GM21723 (cell line): ENCODE measurements around the gene FAAP100.

Experiments used
- ATAC-seq: cut with Tn5 transposase; IDR thresholded peaks from one replicate; pipeline ENCODE4 v1.9.1; 2021; ENCODE audit warnings: mild to moderate bottlenecking, moderate library complexity; ENCODE audit not compliant: unreplicated experiment

The FAAP100 gene

DNA sequence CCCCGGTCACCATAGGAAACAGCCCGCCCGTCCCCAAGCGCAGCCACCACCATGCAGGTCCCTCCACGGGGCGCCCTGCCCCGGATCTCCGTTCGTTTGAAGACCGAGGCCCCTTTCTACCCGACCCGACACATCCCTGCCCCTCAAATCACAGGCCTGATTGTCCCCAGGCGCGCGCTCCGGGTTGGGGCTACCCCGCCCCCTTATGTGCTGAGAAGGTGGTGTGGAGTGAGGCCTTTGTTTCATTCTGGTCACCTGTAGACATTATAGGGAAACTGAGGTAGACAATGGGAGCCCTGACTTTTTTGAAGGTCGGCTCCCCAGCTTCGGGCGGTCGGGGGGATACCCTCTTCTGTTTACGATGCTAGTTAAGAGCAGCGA, 38.8 kb downstream of the FAAP100 start:
- no peak for ATAC-seq

DNA sequence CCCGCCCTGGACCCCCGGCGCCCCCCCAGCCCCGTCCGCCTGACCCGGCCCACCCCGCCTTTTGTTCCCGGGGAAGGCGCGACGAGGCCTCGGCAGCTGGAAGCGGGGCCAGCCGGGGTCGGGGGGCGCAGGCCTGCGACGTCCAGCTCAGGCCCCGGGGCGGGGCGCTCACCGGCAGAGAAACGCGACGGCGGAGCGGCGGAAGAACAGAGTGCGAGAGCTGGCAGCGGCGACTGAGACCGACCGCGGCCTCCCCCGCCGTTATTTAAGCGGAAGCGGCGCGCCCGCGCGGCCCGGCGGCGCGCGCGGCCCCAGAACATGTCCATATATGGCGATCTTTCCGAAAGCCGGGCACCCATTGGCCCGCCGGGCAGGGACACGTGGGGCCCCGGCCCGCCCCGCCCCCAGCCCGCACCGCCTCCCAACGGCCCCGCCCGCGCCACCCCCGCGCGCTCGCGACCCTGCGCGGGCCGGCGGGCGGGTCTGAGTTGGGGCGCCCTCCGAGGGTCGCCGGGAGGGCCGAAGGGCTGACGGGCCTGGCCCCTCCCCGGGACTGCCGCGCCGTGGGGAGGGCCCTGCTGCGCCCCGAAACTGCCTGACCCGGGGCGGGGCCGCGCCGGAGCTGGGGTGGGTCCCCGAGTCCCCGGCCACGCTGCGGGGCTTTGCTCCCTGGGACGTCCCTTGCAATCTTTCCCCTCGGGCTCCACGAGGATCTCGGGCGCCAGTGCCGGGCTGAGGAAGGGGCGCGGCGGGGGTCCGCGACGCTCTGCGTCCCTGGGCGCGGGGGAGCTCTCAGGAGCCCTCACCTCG, 39.4 kb downstream of the FAAP100 start, which contains the start of gene ACTG1:
TSS of gene ACTG1 (minus strand) at position 238 of the 810 bp plus-strand sequence. CDS start 445 bp downstream, outside the sequence.
- ATAC-seq = no peak

DNA sequence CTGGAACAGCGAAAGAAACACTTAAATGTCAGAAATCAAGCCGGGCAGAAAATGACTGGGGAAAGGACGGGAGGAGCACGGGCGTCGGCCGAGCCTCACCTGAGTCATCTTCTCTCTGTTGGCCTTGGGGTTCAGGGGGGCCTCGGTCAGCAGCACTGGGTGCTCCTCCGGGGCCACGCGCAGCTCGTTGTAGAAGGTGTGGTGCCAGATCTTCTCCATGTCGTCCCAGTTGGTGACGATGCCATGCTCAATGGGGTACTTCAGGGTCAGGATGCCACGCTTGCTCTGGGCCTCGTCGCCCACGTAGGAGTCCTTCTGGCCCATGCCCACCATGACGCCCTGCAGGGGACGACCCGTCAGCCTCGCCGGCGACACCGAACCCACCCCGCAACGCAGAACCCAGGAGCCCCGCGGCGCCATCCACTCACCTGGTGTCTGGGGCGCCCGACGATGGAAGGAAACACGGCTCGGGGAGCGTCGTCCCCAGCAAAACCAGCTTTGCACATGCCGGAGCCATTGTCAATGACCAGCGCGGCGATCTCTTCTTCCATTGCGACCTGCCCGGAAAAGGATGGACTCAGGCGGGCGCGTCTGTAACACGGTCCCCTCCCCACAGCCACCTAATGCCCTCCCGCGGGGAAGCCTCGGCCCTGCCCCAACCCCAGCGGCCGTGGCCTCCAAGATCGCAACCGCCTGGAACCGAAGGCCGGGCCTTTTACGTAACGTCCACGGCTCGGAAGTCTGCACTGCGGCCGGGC, 40.2 kb downstream of the FAAP100 start:
- ATAC-seq = no peak

DNA sequence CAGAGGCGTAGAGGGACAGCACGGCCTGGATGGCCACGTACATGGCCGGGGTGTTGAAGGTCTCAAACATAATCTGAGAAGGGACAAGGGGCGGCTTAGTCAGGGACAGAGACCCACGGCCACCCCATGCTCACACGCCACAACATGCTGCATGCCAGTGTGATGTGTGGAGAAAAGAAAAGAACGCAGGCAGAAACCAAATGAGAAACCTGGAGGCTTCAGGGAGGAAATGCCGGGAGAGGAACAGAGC, 40.7 kb downstream of the FAAP100 start:
- no peak for ATAC-seq

DNA sequence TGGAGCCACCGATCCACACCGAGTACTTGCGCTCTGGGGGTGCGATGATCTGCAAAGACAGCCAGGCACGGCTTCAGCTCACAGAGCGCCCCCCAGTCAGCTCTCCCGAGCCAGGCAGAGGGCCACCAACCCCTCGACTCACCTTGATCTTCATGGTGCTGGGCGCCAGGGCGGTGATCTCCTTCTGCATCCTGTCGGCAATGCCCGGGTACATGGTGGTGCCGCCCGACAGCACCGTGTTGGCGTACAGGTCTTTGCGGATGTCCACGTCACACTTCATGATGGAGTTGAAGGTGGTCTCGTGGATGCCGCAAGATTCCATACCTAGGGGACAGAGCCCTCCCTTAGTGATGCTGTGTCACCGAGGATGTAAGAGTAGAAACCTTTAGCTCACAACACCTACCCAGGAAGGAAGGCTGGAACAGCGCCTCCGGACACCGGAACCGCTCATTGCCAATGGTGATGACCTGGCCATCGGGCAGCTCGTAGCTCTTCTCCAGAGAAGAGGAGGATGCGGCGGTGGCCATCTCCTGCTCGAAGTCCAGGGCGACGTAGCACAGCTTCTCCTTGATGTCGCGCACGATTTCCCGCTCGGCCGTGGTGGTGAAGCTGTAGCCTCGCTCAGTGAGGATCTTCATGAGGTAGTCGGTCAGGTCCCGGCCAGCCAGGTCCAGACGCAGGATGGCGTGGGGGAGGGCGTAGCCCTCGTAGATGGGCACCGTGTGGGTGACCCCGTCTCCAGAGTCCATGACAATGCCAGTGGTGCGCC, 41.2 kb downstream of the FAAP100 start:
- ATAC-seq = no peak

DNA sequence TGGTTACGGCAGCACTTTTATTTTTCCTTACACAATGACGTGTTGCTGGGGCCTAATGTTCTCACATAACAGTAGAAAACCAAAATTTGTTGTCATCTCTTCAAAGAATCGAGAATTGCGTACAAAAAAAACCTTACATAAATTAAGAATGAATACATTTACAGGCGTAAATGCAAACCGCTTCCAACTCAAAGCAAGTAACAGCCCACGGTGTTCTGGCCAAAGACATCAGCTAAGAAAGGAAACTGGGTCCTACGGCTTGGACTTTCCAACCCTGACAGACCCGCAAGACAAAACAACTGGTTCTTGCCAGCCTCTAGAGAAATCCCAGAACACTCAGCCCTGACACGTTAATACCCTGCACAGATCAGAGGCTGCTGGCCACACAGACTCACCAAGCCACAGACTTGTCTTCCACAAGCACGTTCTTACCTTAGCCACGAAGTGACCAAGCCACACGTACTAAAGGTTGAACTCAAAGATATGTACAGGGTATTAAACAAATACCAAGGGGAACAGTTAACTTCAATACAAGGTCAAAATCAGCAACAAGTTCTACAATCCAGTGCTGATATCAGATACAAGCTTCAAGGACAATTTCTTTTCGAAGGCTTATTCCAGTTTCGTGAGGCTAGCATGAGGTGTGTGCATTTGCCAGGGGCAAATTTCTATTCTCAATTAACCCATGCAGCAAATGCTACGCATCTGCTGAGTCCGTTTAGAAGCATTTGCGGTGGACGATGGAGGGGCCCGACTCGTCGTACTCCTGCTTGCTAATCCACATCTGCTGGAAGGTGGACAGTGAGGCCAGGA, 42.0 kb downstream of the FAAP100 start:
- no peak for ATAC-seq

DNA sequence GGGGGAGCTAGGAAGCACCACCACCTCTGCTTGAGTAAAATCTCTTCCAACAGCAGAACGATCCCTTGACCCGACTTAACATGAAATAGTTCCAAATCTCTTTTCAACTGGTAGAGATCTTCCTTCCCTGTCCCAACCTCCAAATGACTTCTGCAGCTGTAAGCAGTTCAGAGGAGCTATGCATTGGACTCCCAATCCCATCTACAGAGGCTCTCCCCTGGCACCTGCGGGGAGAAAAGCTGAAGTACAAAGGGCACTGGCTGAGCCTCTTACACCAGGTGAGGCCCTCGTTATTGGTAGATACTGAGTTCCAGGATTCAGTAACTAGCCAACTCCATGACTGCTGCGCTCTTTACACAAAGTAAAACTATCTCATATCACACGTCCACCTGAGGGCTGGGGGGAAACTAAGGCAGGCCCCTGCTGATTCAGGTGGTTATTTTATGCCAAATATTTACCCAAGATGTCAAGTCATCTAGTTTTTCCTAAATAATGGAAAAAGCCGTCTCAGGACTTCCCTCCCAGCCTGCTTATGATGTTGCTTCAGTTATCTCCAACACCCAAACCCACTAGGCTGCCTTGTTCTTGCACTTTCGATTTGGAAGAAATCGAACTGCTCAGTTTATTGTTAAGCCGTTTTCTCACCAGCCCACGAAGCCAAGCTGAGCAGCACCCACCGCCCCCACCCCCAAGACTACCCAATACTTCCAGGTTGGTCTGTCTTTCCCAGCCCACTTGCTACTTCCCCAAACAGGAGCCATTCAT, 42.8 kb downstream of the FAAP100 start:
- ATAC-seq = no peak

DNA sequence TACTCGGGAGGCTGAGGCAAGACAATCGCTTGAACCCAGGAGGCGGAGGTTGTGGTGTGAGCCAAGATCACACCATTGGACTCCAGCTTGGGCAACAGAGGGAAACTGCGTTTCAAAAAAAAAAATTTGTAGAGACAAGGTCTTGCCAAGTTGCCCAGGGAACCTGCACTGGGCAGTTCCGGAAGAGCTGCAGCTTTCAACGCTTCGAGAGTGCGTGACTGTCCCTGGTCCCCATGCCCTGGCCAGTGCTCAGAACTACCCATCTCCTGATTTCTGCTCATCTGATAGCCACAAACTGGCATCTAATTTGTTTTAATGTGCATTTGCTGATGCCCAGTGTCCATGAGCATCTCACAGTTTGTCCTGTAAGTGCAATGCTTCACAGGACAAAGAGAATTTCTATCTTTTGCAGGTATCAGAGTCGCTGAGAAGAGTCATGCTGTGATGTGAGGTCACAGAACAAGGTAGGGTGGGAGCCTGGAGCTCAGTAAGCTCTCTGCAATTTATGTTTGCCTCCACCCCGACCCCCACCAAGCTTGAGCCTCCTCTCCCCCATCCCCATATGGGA, 43.4 kb downstream of the FAAP100 start:
- ATAC-seq = no peak

DNA sequence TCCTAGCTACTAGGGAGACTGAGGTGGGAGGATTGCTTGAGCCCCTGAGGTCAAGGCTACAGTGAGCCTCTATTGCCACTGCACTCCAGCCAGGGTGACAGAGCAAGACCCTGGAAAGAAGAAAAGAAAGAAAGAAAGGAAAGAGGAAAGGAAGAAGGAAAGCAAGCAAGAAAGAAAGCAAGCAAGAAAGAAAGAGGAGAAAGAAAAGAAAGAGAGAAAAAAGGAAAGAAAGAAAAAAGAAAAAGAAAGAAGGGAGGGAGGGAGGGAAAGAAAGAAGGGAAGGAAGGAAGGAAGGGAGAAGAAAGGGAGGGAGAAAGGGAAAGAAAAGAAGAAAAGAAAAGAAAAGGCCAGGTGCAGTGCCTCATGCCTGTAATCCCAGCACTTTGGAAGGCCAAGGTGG, 48.5 kb downstream of the FAAP100 start:
- ATAC-seq = no peak

DNA sequence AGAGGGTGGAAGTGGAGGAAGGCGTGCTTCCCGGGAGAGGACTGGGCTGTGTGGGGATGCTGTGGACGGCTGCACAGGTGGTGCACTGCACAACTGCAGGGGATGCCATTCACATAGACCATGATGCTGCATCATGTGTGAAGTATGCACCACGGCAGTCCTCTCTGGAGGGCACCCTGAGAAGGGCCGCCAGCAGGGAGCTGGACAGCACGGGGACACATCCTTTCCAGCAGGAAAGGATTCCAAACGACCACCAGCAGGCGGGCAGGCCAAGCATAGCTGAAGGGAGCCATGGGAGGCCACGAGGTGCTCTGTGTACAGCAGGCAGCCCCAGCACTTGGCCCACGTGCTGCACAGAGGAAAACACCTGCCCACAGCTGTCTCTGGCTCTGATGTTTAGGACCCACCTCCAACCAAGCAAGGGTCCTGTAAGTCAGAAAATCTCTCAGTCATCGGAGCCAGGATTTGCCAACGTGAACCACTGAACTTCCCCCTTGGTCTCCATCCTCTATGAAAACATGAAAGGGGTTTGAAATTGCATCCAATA, 49.6 kb downstream of the FAAP100 start:
- ATAC-seq = no peak

DNA sequence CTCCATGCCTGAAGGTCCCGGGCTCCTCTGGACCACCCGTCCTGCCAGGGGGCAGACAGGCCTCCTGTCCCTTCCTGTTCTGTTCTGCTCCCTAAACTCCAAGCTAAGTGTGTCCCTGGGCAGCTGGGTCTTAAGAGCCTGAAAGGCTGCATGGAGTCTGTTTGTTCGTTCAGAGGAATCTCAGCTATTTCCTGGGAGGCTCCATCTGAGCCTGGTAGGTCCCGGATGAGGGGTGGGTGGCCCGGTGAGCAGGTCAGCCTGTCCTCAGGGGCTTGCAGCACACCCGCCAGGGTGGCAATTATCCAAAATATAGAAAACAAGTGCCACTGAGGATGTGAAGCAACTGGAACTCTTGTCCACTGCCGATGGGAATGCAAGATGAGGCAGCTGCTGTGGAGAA, 52.1 kb downstream of the FAAP100 start:
- ATAC-seq = no peak

DNA sequence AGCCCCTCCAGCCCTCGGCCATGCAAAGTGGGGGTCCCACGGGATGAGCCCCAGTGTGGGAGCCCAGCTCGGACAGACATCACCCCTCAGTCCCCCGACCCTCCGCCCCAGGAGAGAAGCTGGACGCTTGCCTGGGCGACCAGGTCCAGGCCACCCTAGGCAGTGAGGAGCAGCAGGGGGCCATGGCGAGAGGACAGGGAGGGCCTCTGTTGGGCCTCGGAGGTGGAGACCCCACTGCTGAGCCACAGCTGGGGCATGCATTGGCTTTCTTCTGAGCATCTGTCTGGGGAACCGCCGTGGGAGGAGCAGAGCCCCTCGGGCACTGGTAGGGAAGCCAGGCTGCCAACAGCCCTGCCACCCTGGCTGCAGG, 52.6 kb downstream of the FAAP100 start:
- ATAC-seq = no peak

DNA sequence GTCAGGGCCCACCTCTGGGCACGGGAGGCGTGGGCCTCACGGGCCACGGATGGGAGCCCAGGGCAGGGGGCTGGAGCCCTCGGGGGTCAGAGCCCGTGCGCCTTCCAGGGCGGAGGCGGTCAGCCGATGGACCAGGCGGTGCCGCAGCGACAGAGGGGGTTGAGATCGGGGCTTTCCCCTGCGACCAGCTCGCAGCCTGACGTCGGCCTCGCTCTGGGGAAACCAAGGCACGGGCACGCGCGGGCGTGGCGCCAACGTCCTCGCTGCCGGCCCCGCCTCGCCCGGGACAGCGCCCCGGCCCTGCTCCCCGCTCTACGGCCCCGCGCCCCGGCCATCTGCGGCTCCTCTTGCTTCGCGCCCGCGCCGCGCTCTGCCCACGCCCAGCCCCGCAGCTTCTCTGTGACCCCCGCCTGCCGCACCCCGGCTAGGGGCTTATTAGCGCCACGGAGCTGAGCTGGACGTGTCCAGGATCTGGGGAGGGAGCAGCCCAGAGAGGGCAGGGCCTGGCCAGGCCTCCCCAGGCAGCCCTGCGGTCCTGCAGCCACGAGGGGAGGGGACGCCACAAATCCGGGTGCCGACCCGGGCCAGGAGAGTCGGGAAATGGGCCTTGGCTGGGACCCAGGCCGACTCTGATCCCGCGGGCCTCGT, 53.1 kb downstream of the FAAP100 start:
- ATAC-seq = no peak

DNA sequence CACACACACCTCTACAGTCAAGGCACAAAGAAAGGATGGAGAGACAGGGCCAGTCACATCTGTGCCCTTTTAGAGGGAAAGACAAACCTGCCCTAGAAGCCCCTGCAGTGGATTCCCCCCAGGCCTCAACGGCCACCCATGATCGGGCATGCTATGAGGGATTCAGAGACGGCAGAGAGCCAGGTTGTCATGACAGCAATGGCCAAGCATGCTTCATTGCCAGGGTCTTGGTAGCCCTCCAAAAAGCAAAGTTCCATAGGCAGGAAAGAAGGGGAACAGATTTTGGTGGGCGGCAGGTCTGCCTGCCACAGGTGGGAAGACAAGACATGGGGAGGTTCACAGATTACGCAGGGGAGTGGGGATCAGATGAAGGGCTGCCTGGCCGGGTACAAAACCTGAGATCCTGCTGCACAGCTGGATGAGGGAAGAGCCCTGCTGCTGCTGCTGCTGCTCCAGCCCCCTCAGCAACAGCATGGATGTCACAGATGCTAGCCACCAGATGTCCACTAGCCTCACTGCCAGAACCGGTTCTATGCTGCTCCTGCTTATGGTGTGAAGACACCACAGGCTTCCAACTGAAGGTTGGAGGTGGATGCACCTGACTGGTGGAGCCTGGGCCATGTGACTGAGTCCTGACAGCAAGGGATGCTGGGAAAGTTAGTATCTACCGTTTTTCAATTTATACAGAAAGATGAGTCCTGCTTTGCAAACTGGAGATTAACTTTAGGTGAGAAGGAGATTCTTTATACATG, 57.4 kb downstream of the FAAP100 start:
- no peak for ATAC-seq

DNA sequence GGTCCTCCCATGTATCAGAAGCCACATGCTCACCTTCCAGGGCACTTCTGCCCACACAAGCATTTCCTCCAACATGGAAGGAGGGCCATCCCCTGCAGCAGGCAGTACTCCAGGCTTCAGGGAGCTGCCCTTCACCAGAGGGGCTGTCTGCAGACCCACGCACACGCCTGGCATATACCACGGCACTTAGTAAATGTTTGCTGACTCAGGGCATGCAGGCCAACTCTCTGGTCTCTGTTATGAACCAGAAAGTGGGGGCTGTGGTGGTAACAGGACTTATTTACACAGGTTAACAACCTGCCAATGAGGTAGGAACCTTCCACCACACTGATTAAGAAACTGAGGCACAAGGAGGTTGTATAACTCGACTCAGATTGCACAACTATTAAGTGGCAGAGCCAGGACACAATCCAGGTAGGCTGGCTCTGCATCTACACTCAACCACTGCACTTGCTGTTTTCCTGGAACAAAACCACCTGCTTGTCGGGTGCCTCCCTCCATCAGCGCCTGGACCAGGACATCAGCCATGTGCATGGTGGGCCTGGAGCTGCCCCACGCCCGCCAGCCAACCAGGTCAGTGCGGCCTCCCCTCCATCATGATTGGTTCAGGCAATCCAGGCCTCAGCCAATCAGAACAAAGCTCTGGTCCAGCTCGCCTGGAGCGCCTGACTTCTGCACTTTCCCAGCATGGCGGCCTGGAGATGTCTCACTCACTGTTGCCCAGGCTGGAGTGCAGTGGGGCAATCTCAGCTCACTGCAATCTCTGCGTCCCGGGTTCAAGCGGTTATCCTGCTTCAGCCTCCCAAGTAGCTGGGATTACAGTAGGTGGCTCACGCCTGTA, 58.7 kb downstream of the FAAP100 start:
- ATAC-seq = no peak

DNA sequence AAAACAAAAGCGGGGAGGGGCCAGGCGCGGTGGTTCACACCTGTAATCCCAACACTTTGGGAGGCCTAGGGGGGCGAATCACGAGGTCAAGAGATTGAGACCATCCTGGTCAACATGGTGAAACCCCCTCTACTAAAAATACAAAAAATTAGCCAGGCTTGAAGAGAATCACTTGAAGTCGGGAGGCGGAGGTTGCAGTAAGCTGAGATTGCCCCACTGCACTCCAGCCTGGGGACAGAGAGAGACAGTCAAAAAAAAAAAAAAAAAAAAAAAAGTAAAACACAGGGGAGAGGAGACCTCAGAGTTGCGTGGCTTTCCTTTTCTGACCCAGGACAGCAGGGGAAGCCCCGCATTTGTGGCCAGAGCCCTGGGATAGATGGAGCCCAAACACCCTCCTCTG, 59.4 kb downstream of the FAAP100 start:
- ATAC-seq = no peak

DNA sequence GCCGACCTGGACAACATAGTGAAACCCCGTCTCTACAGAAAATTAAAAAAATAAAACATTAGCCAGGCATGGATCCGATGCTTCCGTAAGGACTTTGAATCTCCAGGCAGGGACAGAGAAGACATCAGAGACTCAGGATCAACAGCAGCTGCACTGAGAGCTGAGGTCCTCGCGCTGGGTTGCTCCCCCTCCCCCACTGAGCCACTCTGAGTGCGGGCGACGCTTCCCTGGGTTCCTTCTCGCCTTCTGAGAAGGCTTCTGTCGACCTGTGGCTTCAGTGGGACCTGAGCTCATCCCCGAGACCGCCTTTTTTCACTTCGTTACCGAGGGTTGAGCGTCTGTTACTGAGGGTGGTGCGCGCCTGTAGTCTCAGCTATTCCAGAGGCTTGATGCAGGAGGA, 60.0 kb downstream of the FAAP100 start:
- ATAC-seq = no peak

DNA sequence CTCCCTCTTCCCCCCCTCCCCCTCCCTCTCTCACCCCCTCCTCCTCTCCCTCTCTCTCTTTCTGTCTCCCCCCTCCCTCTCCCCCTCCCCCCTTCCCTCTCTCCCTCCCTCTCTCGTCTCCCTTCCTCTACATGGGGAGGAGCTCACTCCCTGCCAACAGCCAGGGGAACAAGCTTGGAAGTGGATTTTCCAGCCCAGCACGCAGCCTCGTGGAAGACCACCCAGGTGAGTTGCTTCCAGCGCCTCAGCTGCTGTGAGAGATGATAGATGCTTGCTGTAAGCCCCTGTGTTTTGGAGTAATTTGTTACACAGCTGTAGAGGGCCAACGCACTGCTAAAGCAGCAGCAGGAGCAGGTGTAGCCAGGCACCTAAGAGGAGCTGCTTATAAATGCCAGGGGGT, 60.4 kb downstream of the FAAP100 start:
- ATAC-seq = no peak
